ENCODE data around the gene KIF26B.

The KIF26B gene

GRCh38 chr1:245462161-245462560 lies 307.4 kb downstream of the KIF26B start:
- no peak for ATAC-seq
- TF ChIP-seq GLIS3 (CRISPR knock-in tag; IDR thresholded peaks at IDR 0.05) (no peak), ESRRG (CRISPR knock-in tag; IDR thresholded peaks at IDR 0.05) (no peak), TCF4 (CRISPR knock-in tag; IDR thresholded peaks at IDR 0.05; ENCODE audit: borderline replicate concordance) (no peak), BACH2 (CRISPR knock-in tag; IDR thresholded peaks at IDR 0.05; ENCODE audit: borderline replicate concordance) (no peak), RARB (CRISPR knock-in tag; IDR thresholded peaks at IDR 0.05) (no peak), CSRNP3 (CRISPR knock-in tag; IDR thresholded peaks at IDR 0.05) (no peak), ZFP3 (CRISPR knock-in tag; IDR thresholded peaks at IDR 0.05) (no peak), OSR1 (CRISPR knock-in tag; IDR thresholded peaks at IDR 0.05) (no peak), ARNTL (CRISPR knock-in tag; IDR thresholded peaks at IDR 0.05; ENCODE audit: borderline replicate concordance, low read depth) (no peak), SNAI2 (CRISPR knock-in tag; IDR thresholded peaks at IDR 0.05) (no peak), ZNF70 (CRISPR knock-in tag; IDR thresholded peaks at IDR 0.05) (no peak), ZNF565 (CRISPR knock-in tag; conservative IDR thresholded peaks at IDR 0.05; ENCODE audit: low read depth) (no peak), ZC3H10 (CRISPR knock-in tag; IDR thresholded peaks at IDR 0.05) (no peak), ZFP30 (CRISPR knock-in tag; IDR thresholded peaks at IDR 0.05) (no peak), TOX (CRISPR knock-in tag; IDR thresholded peaks at IDR 0.05; ENCODE audit: borderline replicate concordance) (no peak), ISL1 (CRISPR knock-in tag; IDR thresholded peaks at IDR 0.05) (no peak), ZNF8 (CRISPR knock-in tag; IDR thresholded peaks at IDR 0.05) (no peak), PPARA (CRISPR knock-in tag; IDR thresholded peaks at IDR 0.05; ENCODE audit: borderline replicate concordance) (no peak)
- TF ChIP-seq, protein P1, sequence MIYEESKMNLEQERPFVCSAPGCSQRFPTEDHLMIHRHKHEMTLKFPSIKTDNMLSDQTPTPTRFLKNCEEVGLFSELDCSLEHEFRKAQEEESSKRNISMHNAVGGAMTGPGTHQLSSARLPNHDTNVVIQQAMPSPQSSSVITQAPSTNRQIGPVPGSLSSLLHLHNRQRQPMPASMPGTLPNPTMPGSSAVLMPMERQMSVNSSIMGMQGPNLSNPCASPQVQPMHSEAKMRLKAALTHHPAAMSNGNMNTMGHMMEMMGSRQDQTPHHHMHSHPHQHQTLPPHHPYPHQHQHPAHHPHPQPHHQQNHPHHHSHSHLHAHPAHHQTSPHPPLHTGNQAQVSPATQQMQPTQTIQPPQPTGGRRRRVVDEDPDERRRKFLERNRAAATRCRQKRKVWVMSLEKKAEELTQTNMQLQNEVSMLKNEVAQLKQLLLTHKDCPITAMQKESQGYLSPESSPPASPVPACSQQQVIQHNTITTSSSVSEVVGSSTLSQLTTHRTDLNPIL (CRISPR knock-in tag; IDR thresholded peaks at IDR 0.05; ENCODE audit: low read depth), result no peak
- TF ChIP-seq, protein P2, sequence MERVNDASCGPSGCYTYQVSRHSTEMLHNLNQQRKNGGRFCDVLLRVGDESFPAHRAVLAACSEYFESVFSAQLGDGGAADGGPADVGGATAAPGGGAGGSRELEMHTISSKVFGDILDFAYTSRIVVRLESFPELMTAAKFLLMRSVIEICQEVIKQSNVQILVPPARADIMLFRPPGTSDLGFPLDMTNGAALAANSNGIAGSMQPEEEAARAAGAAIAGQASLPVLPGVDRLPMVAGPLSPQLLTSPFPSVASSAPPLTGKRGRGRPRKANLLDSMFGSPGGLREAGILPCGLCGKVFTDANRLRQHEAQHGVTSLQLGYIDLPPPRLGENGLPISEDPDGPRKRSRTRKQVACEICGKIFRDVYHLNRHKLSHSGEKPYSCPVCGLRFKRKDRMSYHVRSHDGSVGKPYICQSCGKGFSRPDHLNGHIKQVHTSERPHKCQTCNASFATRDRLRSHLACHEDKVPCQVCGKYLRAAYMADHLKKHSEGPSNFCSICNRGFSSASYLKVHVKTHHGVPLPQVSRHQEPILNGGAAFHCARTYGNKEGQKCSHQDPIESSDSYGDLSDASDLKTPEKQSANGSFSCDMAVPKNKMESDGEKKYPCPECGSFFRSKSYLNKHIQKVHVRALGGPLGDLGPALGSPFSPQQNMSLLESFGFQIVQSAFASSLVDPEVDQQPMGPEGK (CRISPR knock-in tag; IDR thresholded peaks at IDR 0.05; ENCODE audit: borderline replicate concordance), result no peak

- ATAC-seq, result no peak
- TF ChIP-seq CSRNP3 (CRISPR knock-in tag; IDR thresholded peaks at IDR 0.05) (no peak), ESRRG (CRISPR knock-in tag; IDR thresholded peaks at IDR 0.05) (no peak), TSHZ2 (CRISPR knock-in tag; IDR thresholded peaks at IDR 0.05) (no peak), ZFP30 (CRISPR knock-in tag; IDR thresholded peaks at IDR 0.05) (no peak), GLIS3 (CRISPR knock-in tag; IDR thresholded peaks at IDR 0.05) (no peak), TCF4 (CRISPR knock-in tag; IDR thresholded peaks at IDR 0.05; ENCODE audit: borderline replicate concordance) (no peak), BACH2 (CRISPR knock-in tag; IDR thresholded peaks at IDR 0.05; ENCODE audit: borderline replicate concordance) (no peak), TOX (CRISPR knock-in tag; IDR thresholded peaks at IDR 0.05; ENCODE audit: borderline replicate concordance) (no peak), ARNTL (CRISPR knock-in tag; IDR thresholded peaks at IDR 0.05; ENCODE audit: borderline replicate concordance, low read depth) (no peak)
Observed at GRCh38 chr1:245463392-245464165, 308.8 kb downstream of the KIF26B start.

Data from SK-N-SH treated with all-trans-retinoic acid at 6 μM for 48 hours (cell line).